IPS DF 4.7 (cell line): ENCODE measurements around the gene ARHGEF28.

Source experiments
- DNase-seq: peaks from one replicate; pipeline ENCODE4 v3.0.0-alpha.2; 2013; ENCODE audit warnings: low spot score; ENCODE audit errors: extremely low read depth

The ARHGEF28 gene

GRCh38 chr5:73899916-73900315 lies 273.9 kb downstream of the ARHGEF28 start:
- DNase-seq: no peak

- DNase-seq: no peak
Observed at GRCh38 chr5:73900566-73900965, 274.6 kb downstream of the ARHGEF28 start.

- no peak for DNase-seq
Observed at GRCh38 chr5:73901043-73901442, 275.0 kb downstream of the ARHGEF28 start.

GRCh38 chr5:73901455-73901854 lies 275.5 kb downstream of the ARHGEF28 start:
- no peak for DNase-seq

GRCh38 chr5:73902327-73903051 lies 276.5 kb downstream of the ARHGEF28 start:
- DNase-seq: no peak

- no peak for DNase-seq
Observed at GRCh38 chr5:73903169-73903568, 277.2 kb downstream of the ARHGEF28 start.

- DNase-seq: no peak
Observed at GRCh38 chr5:73906277-73906676, 280.3 kb downstream of the ARHGEF28 start.

GRCh38 chr5:73907164-73907563 lies 281.2 kb downstream of the ARHGEF28 start:
- DNase-seq: no peak

- DNase-seq: no peak
Observed at GRCh38 chr5:73908395-73908794, 282.4 kb downstream of the ARHGEF28 start.

- DNase-seq: no peak
Observed at GRCh38 chr5:73908846-73909245, 282.9 kb downstream of the ARHGEF28 start.

- DNase-seq: no peak
Observed at GRCh38 chr5:73909474-73909873, 283.5 kb downstream of the ARHGEF28 start.

- no peak for DNase-seq
Observed at GRCh38 chr5:73911761-73912393, 285.9 kb downstream of the ARHGEF28 start.

GRCh38 chr5:73912821-73913271 lies 286.9 kb downstream of the ARHGEF28 start:
- DNase-seq: no peak

- no peak for DNase-seq
Observed at GRCh38 chr5:73913971-73914370, 288.0 kb downstream of the ARHGEF28 start.

GRCh38 chr5:73915345-73915744 lies 289.3 kb downstream of the ARHGEF28 start:
- DNase-seq: no peak

- no peak for DNase-seq
Observed at GRCh38 chr5:73917433-73917832, 291.4 kb downstream of the ARHGEF28 start.

GRCh38 chr5:73917891-73918290 lies 291.9 kb downstream of the ARHGEF28 start:
- DNase-seq: no peak

GRCh38 chr5:73918791-73919221 lies 292.8 kb downstream of the ARHGEF28 start:
- DNase-seq: no peak

GRCh38 chr5:73921741-73922140 lies 295.7 kb downstream of the ARHGEF28 start:
- DNase-seq: no peak

- DNase-seq: no peak
Observed at GRCh38 chr5:73922224-73922623, 296.2 kb downstream of the ARHGEF28 start.

- no peak for DNase-seq
Observed at GRCh38 chr5:73922875-73923557, 297.0 kb downstream of the ARHGEF28 start.

GRCh38 chr5:73928476-73929070 lies 302.6 kb downstream of the ARHGEF28 start:
- no peak for DNase-seq
